HepG2 (cell line): Measurements from ENCODE around the gene YBX2. TPM values are rescaled to one million over a fixed set of nuclear protein-coding genes. Genes with fewer than 3 reads are reported as not detected.

Experiments
- AGO1 ChIP-seq: fragments of 200-400 bp; formaldehyde crosslinking; IDR thresholded peaks from 2 replicates; pipeline ENCODE4 v1.6.1; 2017; ENCODE audit warnings: mild to moderate bottlenecking, low read depth, low read length, moderate library complexity; ENCODE audit not compliant: poor library complexity, severe bottlenecking
- BRD4 ChIP-seq: sonication (generic); formaldehyde crosslinking; IDR thresholded peaks from 2 replicates; pipeline ENCODE4 v1.4.0; 2020; ENCODE audit warnings: missing genetic modification reagents
- BRF2 ChIP-seq: sonication (generic); formaldehyde crosslinking; IDR thresholded peaks from 2 replicates; pipeline ENCODE4 v1.8.1; 2022; ENCODE audit warnings: mild to moderate bottlenecking, missing genetic modification reagents
- DR1 ChIP-seq: sonication (generic); formaldehyde crosslinking; IDR thresholded peaks from 2 replicates; pipeline ENCODE4 v1.8.0; 2021; ENCODE audit warnings: mild to moderate bottlenecking, missing genetic modification reagents, inconsistent platforms
- GMEB1 ChIP-seq: sonication (generic); formaldehyde crosslinking; IDR thresholded peaks from 2 replicates; pipeline ENCODE4 v1.5.1; 2020; ENCODE audit warnings: missing genetic modification reagents, mild to moderate bottlenecking, borderline replicate concordance
- HMGA1 ChIP-seq: sonication (generic); formaldehyde crosslinking; conservative IDR thresholded peaks from 2 replicates; pipeline ENCODE4 v1.4.0; 2020; ENCODE audit warnings: missing genetic modification reagents
- IKZF1 ChIP-seq: fragments of 450-650 bp; IDR thresholded peaks from 2 replicates; pipeline ENCODE4 v1.7.1; 2016
- NCOR1 ChIP-seq: fragments of 200-600 bp; sonication (generic); IDR thresholded peaks from 2 replicates; pipeline ENCODE4 v1.7.0; 2017; ENCODE audit warnings: antibody characterized with exemption, low read length, borderline replicate concordance
- NFE2 ChIP-seq: sonication (generic); formaldehyde crosslinking; IDR thresholded peaks from 2 replicates; pipeline ENCODE4 v1.4.0; 2020; ENCODE audit warnings: missing genetic modification reagents
- NRL ChIP-seq: sonication (generic); formaldehyde crosslinking; IDR thresholded peaks from 2 replicates; pipeline ENCODE4 v1.5.0; 2020; ENCODE audit warnings: missing genetic modification reagents, mild to moderate bottlenecking, moderate library complexity, borderline replicate concordance
- PLSCR1 ChIP-seq: sonication (generic); formaldehyde crosslinking; IDR thresholded peaks from 2 replicates; pipeline ENCODE4 v1.5.0; 2020; ENCODE audit warnings: missing genetic modification reagents, mild to moderate bottlenecking, borderline replicate concordance
- RFX1 ChIP-seq: fragments of 450-650 bp; IDR thresholded peaks from 2 replicates; pipeline ENCODE4 v1.6.1; 2017
- SMAD9 ChIP-seq: sonication (generic); formaldehyde crosslinking; IDR thresholded peaks from 2 replicates; pipeline ENCODE4 v1.5.1; 2020; ENCODE audit warnings: mild to moderate bottlenecking, missing genetic modification reagents
- SP2 ChIP-seq: sonication (generic); formaldehyde crosslinking; IDR thresholded peaks from 2 replicates; pipeline ENCODE4 v1.5.1; 2020; ENCODE audit warnings: mild to moderate bottlenecking, missing genetic modification reagents
- THYN1 ChIP-seq: sonication (generic); formaldehyde crosslinking; IDR thresholded peaks from 2 replicates; pipeline ENCODE4 v1.8.1; 2023; ENCODE audit warnings: low read depth, mild to moderate bottlenecking, moderate library complexity, missing genetic modification reagents, borderline replicate concordance
- YEATS2 ChIP-seq: sonication (generic); formaldehyde crosslinking; IDR thresholded peaks from 2 replicates; pipeline ENCODE4 v1.4.0; 2020; ENCODE audit warnings: missing genetic modification reagents, borderline replicate concordance
- ZNF160 ChIP-seq: sonication (generic); formaldehyde crosslinking; IDR thresholded peaks from 2 replicates; pipeline ENCODE4 v1.8.0; 2022; ENCODE audit warnings: mild to moderate bottlenecking, inconsistent platforms, missing genetic modification reagents
- ZNF446 ChIP-seq: sonication (generic); formaldehyde crosslinking; IDR thresholded peaks from 2 replicates; pipeline ENCODE4 v1.5.0; 2020; ENCODE audit warnings: mild to moderate bottlenecking, missing genetic modification reagents
- ZNF556 ChIP-seq: sonication (generic); formaldehyde crosslinking; IDR thresholded peaks from 2 replicates; pipeline ENCODE4 v1.4.0; 2020; ENCODE audit warnings: mild to moderate bottlenecking, missing genetic modification reagents, borderline replicate concordance
- ZNF567 ChIP-seq: sonication (generic); formaldehyde crosslinking; IDR thresholded peaks from 2 replicates; pipeline ENCODE4 v1.8.1; 2023; ENCODE audit warnings: mild to moderate bottlenecking, missing genetic modification reagents, borderline replicate concordance
- ZNF580 ChIP-seq: IDR thresholded peaks from 2 replicates; pipeline ENCODE4 v1.6.1; 2016; ENCODE audit warnings: low read depth, borderline replicate concordance
- ZNF652 ChIP-seq: IDR thresholded peaks from 2 replicates; pipeline ENCODE4 v1.6.1; 2016; ENCODE audit warnings: low read depth, borderline replicate concordance
- ZNF704 ChIP-seq: sonication (generic); formaldehyde crosslinking; IDR thresholded peaks from 2 replicates; pipeline ENCODE4 v1.8.1; 2023; ENCODE audit warnings: mild to moderate bottlenecking, inconsistent platforms, moderate library complexity, missing genetic modification reagents, borderline replicate concordance
- ZSCAN31 ChIP-seq: sonication (generic); formaldehyde crosslinking; IDR thresholded peaks from 2 replicates; pipeline ENCODE4 v1.5.0; 2020; ENCODE audit warnings: low read depth, mild to moderate bottlenecking, missing genetic modification reagents
- polyA plus RNA-seq, 8 experiments: library from polyadenylated mRNA; depleted of rRNA in 3 of 8; stranded (reverse) in 7 of 8; unstranded in 1 of 8; fragments of >200 nt; fragmentation: Illumina TruSeq in 4 of 8; extraction: Trizol in 4 of 8; gene quantifications; 2 replicates each; pipeline versions ENCODE4 v1.2.1 to v1.2.3, GENCODE V29; 2011 to 2016; ENCODE audit warnings: low read depth in 4 of 8, missing spikeins in 1 of 8, mixed read lengths in 1 of 8; ENCODE audit not compliant: insufficient read depth in 1 of 8
- total RNA-seq, 5 experiments: library from RNA; depleted of rRNA; stranded (reverse); fragments of >200 nt; fragmentation: Illumina TruSeq; extraction: Trizol; gene quantifications; 2 replicates each; pipeline ENCODE4 v1.2.3, GENCODE V29; 2016; ENCODE audit warnings: low read depth in 1 of 5

Gene YBX2
- total and polyA plus RNA-seq, 2 of the 13 experiments (the other 11 are each of a cell fraction or from before 2014, with no cell fraction given) = 0.12 to 0.22 TPM

- TF ChIP-seq YEATS2 (CRISPR knock-in tag) = peak; percentile 74
- TF ChIP-seq HMGA1 (CRISPR knock-in tag) = no peak
- peak; percentile 60; the same call in 1 of the 2 replicates for TF ChIP-seq ZSCAN31 (CRISPR knock-in tag)
- peak; percentile 32; the same call in 1 of the 2 replicates for TF ChIP-seq ZNF160
- no peak for TF ChIP-seq ZNF567
- TF ChIP-seq ZNF446 (CRISPR knock-in tag) = no peak
- TF ChIP-seq THYN1 (CRISPR knock-in tag) = no peak
- TF ChIP-seq ZNF704 (CRISPR knock-in tag) = no peak; the same call in 1 of the 2 replicates
- TF ChIP-seq ZNF556 = peak; percentile 84; the same call in 1 of the 2 replicates
- TF ChIP-seq IKZF1 = no peak
- TF ChIP-seq DR1 (CRISPR knock-in tag) = peak; percentile 73
- TF ChIP-seq NCOR1 = no peak
- 0 out of 2 replicates have a peak, but pooled peaks have one; percentile 30 for TF ChIP-seq BRF2 (CRISPR knock-in tag)
- peak; percentile 89; the same call in 1 of the 2 replicates for TF ChIP-seq NRL (CRISPR knock-in tag)
- TF ChIP-seq ZNF580 (CRISPR knock-in tag) = peak; percentile 59; the same call in 1 of the 2 replicates
- TF ChIP-seq BRD4 = peak; percentile 81
- TF ChIP-seq GMEB1 (CRISPR knock-in tag) = peak; percentile 55; the same call in 1 of the 2 replicates
- peak; percentile 42 for TF ChIP-seq AGO1
- no peak for TF ChIP-seq NFE2 (CRISPR knock-in tag)
- TF ChIP-seq PLSCR1 = no peak
- no peak for TF ChIP-seq ZNF652 (CRISPR knock-in tag)
- TF ChIP-seq SP2 (CRISPR knock-in tag) = peak; percentile 48; the same call in 1 of the 2 replicates
- TF ChIP-seq RFX1 = no peak
- no peak for TF ChIP-seq SMAD9 (CRISPR knock-in tag)
These were observed 42.0 kb downstream of the YBX2 start, which contains the start of gene ELP5 (continued) for GRCh38 chr17:7252176-7253043.
